ENCODE data around the gene C9orf153.
"Not testable (repeated sequence)": the region's sequence is repeated elsewhere in the genome, so short reads cannot be mapped to it uniquely, and the experiment has no call there.

C9orf153 gene

GRCh38 chr9:86201474-86202337 lies 57.8 kb downstream of the C9orf153 start:
- no peaks in the 10 kb centered on the region for H3K9me3 ChIP-seq
- TF ChIP-seq Cebpa-rat (IDR thresholded peaks at IDR 0.05), result no peak
- no peak overlapping the region for H3K27ac ChIP-seq
- H3K9ac ChIP-seq, result no peak overlapping the region
- no peaks in the 10 kb centered on the region for H3K4me1 ChIP-seq
- H4K20me1 ChIP-seq, result no peaks in the 10 kb centered on the region
- no peak overlapping the region for H3K4me3 ChIP-seq
- H3K27me3 ChIP-seq, result no peaks in the 10 kb centered on the region
- H3K36me3 ChIP-seq, result no peaks in the 10 kb centered on the region
- H3K4me2 ChIP-seq, result no peak overlapping the region

DNA sequence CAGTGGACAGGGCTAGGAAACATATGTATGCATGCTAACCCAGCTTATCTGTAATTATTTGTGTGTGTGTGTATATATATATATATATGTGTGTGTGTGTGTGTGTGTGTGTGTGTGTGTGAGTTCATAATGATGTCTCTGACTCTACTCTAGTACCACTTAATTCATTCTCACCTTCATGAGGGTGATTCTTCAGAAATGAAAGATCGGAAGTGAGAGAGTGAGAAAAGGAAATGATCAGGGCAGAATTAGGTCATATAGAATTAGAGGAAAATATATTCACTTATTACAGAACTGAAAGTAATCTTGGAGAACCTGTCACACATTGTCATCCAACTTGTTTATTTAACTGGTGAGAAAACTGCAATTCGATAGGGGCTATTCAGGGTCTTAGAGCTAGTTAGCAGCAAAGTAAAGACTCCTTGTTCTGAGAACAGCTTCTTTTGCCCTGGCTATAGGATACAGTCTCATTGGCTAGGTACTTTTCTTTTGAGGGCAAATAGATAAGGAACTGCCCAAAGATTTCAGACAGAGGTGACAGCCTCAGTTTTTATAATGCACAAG lies 58.8 kb downstream of the C9orf153 start:
- Histone ChIP-seq H3K4me2 (no peak overlapping the region), H3K27ac (no peak overlapping the region), H4K20me1 (no peaks in the 10 kb centered on the region), H3K9me3 (no peaks in the 10 kb centered on the region), H3K9ac (no peak overlapping the region), H3K4me3 (no peak overlapping the region), H3K4me1 (no peaks in the 10 kb centered on the region), H3K27me3 (no peaks in the 10 kb centered on the region), H3K36me3 (no peaks in the 10 kb centered on the region)
- no peak for TF ChIP-seq Cebpa-rat (IDR thresholded peaks at IDR 0.05)

DNA sequence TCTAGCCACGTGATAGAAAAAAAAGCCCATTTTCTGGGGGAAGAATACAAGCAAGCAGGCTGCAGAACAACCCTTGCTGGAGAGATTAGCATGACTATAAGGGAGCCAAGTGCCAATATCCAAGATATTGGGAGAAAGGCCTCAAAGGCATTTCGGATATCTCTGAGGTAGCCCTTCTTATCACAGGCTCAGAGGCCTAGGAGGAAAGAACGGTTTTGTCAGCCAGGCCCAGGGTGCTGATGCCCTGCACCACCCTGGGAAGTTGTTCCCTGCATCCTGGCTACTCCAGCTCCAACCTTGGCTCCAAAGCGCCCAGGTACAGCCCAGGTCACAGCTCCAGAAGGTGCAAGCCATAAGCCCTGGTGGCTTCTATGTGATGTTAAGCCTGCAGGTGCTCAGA lies 66.4 kb downstream of the C9orf153 start:
- Histone ChIP-seq H3K27ac (no peak overlapping the region), H3K9me3 (peaks cover 41% of the 10 kb centered on the region), H3K4me2 (no peak overlapping the region), H3K4me3 (no peak overlapping the region), H3K27me3 (no peaks in the 10 kb centered on the region), H4K20me1 (no peaks in the 10 kb centered on the region), H3K4me1 (no peaks in the 10 kb centered on the region), H3K36me3 (no peaks in the 10 kb centered on the region), H3K9ac (no peak overlapping the region)
- TF ChIP-seq Cebpa-rat (IDR thresholded peaks at IDR 0.05), result no peak

GRCh38 chr9:86190700-86191099 lies 68.8 kb downstream of the C9orf153 start:
- not testable (repeated sequence) for H3K4me1 ChIP-seq, H3K4me3 ChIP-seq

GRCh38 chr9:86187121-86187520 lies 72.3 kb downstream of the C9orf153 start:
- no peak overlapping the region for H3K4me2 ChIP-seq
- H3K9ac ChIP-seq, result no peak overlapping the region
- H4K20me1 ChIP-seq, result no peaks in the 10 kb centered on the region
- H3K36me3 ChIP-seq, result no peaks in the 10 kb centered on the region
- no peaks in the 10 kb centered on the region for H3K4me1 ChIP-seq
- peaks cover 18% of the 10 kb centered on the region for H3K9me3 ChIP-seq
- no peaks in the 10 kb centered on the region for H3K27me3 ChIP-seq
- no peak for TF ChIP-seq Cebpa-rat (IDR thresholded peaks at IDR 0.05)
- no peak overlapping the region for H3K27ac ChIP-seq
- no peak overlapping the region for H3K4me3 ChIP-seq

More at GRCh38 chr9:86190700-86191099, 68.8 kb downstream of the C9orf153 start:
- peaks cover 41% of the 10 kb centered on the region for H3K9me3 ChIP-seq
- H3K27ac ChIP-seq, H3K9ac ChIP-seq, H4K20me1 ChIP-seq, H3K36me3 ChIP-seq, H3K4me2 ChIP-seq, H3K27me3 ChIP-seq: not testable (repeated sequence)

DNA sequence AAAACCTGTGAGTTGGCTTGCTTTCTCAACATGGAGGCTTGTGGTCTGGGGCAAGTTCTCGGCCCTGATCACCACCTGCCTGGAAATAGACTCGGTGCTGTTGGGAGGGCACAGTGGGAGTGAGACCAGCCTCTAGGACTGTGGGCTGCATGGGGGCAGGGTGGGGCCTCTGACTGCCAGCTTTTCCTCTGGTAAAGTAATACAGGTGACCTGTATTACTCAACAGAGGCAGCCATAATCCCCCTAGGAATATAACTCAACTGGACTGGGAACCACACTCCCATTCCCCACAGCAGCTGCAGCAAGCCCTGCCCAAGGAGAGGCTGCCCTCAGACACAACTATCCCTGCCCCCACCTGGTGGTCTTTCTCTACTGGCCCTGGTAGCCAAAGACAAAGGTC lies 72.8 kb downstream of the C9orf153 start:
- H4K20me1 ChIP-seq, result no peaks in the 10 kb centered on the region
- H3K36me3 ChIP-seq, result no peaks in the 10 kb centered on the region
- no peaks in the 10 kb centered on the region for H3K4me1 ChIP-seq
- H3K9ac ChIP-seq, result no peak overlapping the region
- TF ChIP-seq Cebpa-rat (IDR thresholded peaks at IDR 0.05), result no peak
- peaks cover 14% of the 10 kb centered on the region for H3K9me3 ChIP-seq
- no peaks in the 10 kb centered on the region for H3K27me3 ChIP-seq
- no peak overlapping the region for H3K27ac ChIP-seq
- no peak overlapping the region for H3K4me3 ChIP-seq
- H3K4me2 ChIP-seq, result no peak overlapping the region

DNA sequence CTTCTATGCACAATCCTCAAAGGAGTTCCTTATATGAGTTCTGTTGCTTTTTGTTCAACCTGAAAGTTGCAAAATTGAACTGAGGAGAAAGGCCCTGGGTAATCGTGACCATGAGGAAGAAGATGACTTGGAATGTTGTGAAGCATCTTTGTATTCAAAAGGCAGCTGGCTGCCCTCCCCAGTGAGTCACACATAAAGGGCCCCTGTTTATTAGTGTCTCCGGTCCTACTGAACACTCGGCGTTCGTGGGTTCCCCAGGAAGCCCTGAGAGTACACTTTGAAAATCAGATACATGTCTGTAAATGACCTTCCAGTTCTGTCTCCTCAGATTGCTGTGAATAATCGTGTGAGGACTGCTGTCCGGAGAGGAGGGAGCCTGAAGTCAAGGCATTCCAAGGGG lies 73.6 kb downstream of the C9orf153 start:
- TF ChIP-seq Cebpa-rat (IDR thresholded peaks at IDR 0.05), result no peak
- no peaks in the 10 kb centered on the region for H3K36me3 ChIP-seq
- no peak overlapping the region for H3K27ac ChIP-seq
- H3K9ac ChIP-seq, result no peak overlapping the region
- H4K20me1 ChIP-seq, result no peaks in the 10 kb centered on the region
- no peaks in the 10 kb centered on the region for H3K4me1 ChIP-seq
- no peaks in the 10 kb centered on the region for H3K27me3 ChIP-seq
- H3K4me3 ChIP-seq, result no peak overlapping the region
- H3K9me3 ChIP-seq, result peaks cover 10% of the 10 kb centered on the region; the same call in 1 of the 2 replicates
- no peak overlapping the region for H3K4me2 ChIP-seq

DNA sequence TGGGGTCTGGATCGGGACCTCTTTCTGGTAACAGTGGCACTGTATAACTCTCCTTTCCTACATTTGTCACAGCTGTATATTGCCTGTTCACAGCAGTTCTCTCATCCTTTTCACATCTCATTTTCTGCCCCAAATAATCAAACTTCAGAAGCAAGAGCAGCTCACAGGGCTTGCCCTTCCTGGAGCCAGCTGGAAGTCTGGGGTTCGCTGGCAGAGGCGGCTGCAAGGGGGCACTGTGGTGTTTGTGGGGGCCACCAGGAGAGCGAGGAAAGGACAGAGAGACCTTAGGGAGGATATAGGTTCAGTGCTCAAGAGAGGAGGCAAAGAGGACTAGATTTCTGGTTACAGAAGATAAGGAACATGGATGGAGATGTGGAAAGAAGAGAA lies 75.3 kb downstream of the C9orf153 start:
- Histone ChIP-seq H3K27me3 (no peaks in the 10 kb centered on the region), H3K9ac (no peak overlapping the region), H3K9me3 (peaks cover 9% of the 10 kb centered on the region; the same call in 1 of the 2 replicates), H4K20me1 (no peaks in the 10 kb centered on the region), H3K4me3 (no peak overlapping the region), H3K4me1 (no peaks in the 10 kb centered on the region), H3K4me2 (no peak overlapping the region), H3K36me3 (no peaks in the 10 kb centered on the region), H3K27ac (no peak overlapping the region)
- TF ChIP-seq Cebpa-rat (IDR thresholded peaks at IDR 0.05), result no peak

- Histone ChIP-seq H3K4me1 (no peaks in the 10 kb centered on the region), H3K27ac (no peak overlapping the region), H3K4me2 (no peak overlapping the region), H3K4me3 (no peak overlapping the region), H3K27me3 (no peaks in the 10 kb centered on the region), H4K20me1 (no peaks in the 10 kb centered on the region), H3K9ac (no peak overlapping the region), H3K36me3 (no peaks in the 10 kb centered on the region), H3K9me3 (peaks cover 2% of the 10 kb centered on the region; the same call in 1 of the 2 replicates)
- TF ChIP-seq Cebpa-rat (IDR thresholded peaks at IDR 0.05), result no peak
These were observed 76.0 kb downstream of the C9orf153 start for GRCh38 chr9:86183229-86184137.

Data from BLaER1 (cell line).